K562 (cell line): ENCODE data around the gene KLHL41. TPM values are rescaled to one million over a fixed set of nuclear protein-coding genes. Genes with fewer than 3 reads are reported as not detected.
"Not testable (repeated sequence)": the region's sequence is repeated elsewhere in the genome, so short reads cannot be mapped to it uniquely, and the experiment has no call there.

Experiments used
- ATAC-seq: fragments of 200-7000 bp; cut with Tn5 transposase; 3 replicates; pipeline ENCODE4 v1.9.1; 2020; ENCODE audit warnings: moderate library complexity
- BruUV-seq: library from RNA; stranded (reverse); fragments of 400-500 nt; replicated peaks from 2 replicates; lab custom pipeline; 2021; lab: Mats Ljungman, UMichigan
- CTCF ChIA-PET: fragments of 300-600 bp; formaldehyde crosslinking; extraction: SDS; loops from one replicate; lab custom pipeline; 2021; ENCODE audit warnings: low intra/inter-chr PET ratio; lab: Yijun Ruan, JAX
- POLR2A ChIA-PET: fragments of 300-600, 350-650 bp; sonication (Branson Sonifier 250); formaldehyde crosslinking; extraction: SDS; loops from one replicate; lab custom pipeline; 2021; ENCODE audit warnings: antibody characterized with exemption, inconsistent platforms; lab: Yijun Ruan, JAX
- DNase-seq, 4 experiments: peaks; one replicate each; pipeline versions ENCODE4 v3.0.0 to v3.0.0-alpha.2; 2011 to 2018; ENCODE audit warnings: low spot score in 3 of 4, mixed read lengths in 3 of 4; ENCODE audit errors: extremely low read depth in 1 of 4
- FAIRE-seq: peaks from 2 replicates; lab custom pipeline; 2011; peaks lifted over from hg19 to GRCh38; lab: Jason Lieb, UNC
- H2AFZ ChIP-seq: 2 replicates; pipeline ENCODE4 v1.6.0; 2011; ENCODE audit warnings: low read depth, low read length, control low read depth, inconsistent platforms
- H3K27ac ChIP-seq: fragments of 200-600 bp; 3 replicates; pipeline ENCODE4 v1.8.0; 2011; ENCODE audit warnings: low read depth, mild to moderate bottlenecking, control low read depth, inconsistent platforms, low read length, moderate library complexity, mixed read lengths; ENCODE audit errors: extremely low read depth
- H3K27me3 ChIP-seq, 2 experiments: fragments of 300-600 bp in 1 of 2; 2 replicates in 1 of 2; 3 replicates in 1 of 2; pipeline versions ENCODE4 v1.6.0 to v1.8.0; 2011; ENCODE audit warnings: inconsistent platforms in 2 of 2, low read length in 2 of 2, mild to moderate bottlenecking in 1 of 2, mixed read lengths in 1 of 2, moderate library complexity in 1 of 2; ENCODE audit not compliant: control insufficient read depth in 2 of 2, insufficient read depth in 2 of 2
- H3K36me3 ChIP-seq: fragments of 300-600 bp; 3 replicates; pipeline ENCODE4 v1.8.0; 2011; ENCODE audit warnings: mild to moderate bottlenecking, low read length, inconsistent platforms; ENCODE audit not compliant: control insufficient read depth, insufficient read depth
- H3K4me1 ChIP-seq, 2 experiments: fragments of 200-600 bp in 1 of 2; replicated peaks in 1 of 2; 2 replicates in 1 of 2; 3 replicates in 1 of 2; pipeline versions ENCODE4 v1.5.1 to v1.8.0; 2011; ENCODE audit warnings: inconsistent platforms in 2 of 2, low read length in 2 of 2, mild to moderate bottlenecking in 1 of 2, mixed read lengths in 1 of 2, moderate library complexity in 1 of 2; ENCODE audit not compliant: control insufficient read depth in 2 of 2, insufficient read depth in 2 of 2
- H3K4me2 ChIP-seq: 2 replicates; pipeline ENCODE4 v1.6.1; 2011; ENCODE audit warnings: low read length, control low read depth, inconsistent platforms, mixed read lengths; ENCODE audit not compliant: insufficient read depth
- H3K4me3 ChIP-seq: fragments of 200-600 bp; sonication (generic), shearing (Covaris generic); 2 replicates; pipeline ENCODE4 v1.5.1; 2016; ENCODE audit warnings: control low read depth, inconsistent platforms
- H3K79me2 ChIP-seq: fragments of 200-600 bp; 3 replicates; pipeline ENCODE4 v1.8.0; 2011; ENCODE audit warnings: low read length, inconsistent platforms; ENCODE audit not compliant: control insufficient read depth, insufficient read depth
- H3K9ac ChIP-seq, 2 experiments: 2 replicates each; pipeline versions ENCODE4 v1.6.0 to v1.6.1; 2011; ENCODE audit warnings: low read depth in 2 of 2, low read length in 2 of 2, control low read depth in 1 of 2, inconsistent platforms in 1 of 2, mild to moderate bottlenecking in 1 of 2, mixed read lengths in 1 of 2; ENCODE audit not compliant: insufficient read depth in 1 of 2
- H3K9me1 ChIP-seq: one replicate; pipeline ENCODE4 v1.6.0; 2011; ENCODE audit warnings: inconsistent platforms, mild to moderate bottlenecking, low read length, moderate library complexity; ENCODE audit not compliant: control insufficient read depth, insufficient read depth
- H3K9me3 ChIP-seq: replicated peaks from 2 replicates; pipeline ENCODE4 v1.5.1; 2011; ENCODE audit warnings: low read depth, low read length, inconsistent platforms; ENCODE audit not compliant: control insufficient read depth, insufficient read depth
- H4K20me1 ChIP-seq: replicated peaks from 2 replicates; pipeline ENCODE4 v1.6.1; 2011; ENCODE audit warnings: low read length, inconsistent platforms, mixed read lengths; ENCODE audit not compliant: control insufficient read depth, insufficient read depth
- CHAMP1 ChIP-seq: fragments of 450-650 bp; IDR thresholded peaks from 2 replicates; pipeline ENCODE4 v1.6.1; 2016; ENCODE audit warnings: mild to moderate bottlenecking
- NFIC ChIP-seq: fragments of 450-650 bp; IDR thresholded peaks from 2 replicates; pipeline ENCODE4 v1.6.1; 2017; ENCODE audit warnings: mild to moderate bottlenecking, inconsistent platforms
- ZNF121 ChIP-seq: sonication (generic); formaldehyde crosslinking; conservative IDR thresholded peaks from 2 replicates; pipeline ENCODE4 v1.8.0; 2022; ENCODE audit warnings: missing genetic modification reagents
- WGBS: fragments of 100-300 bp; shearing (Covaris generic); methylation state at CpG from one replicate; pipeline ENCODE4 v1.1.6; 2016; ENCODE audit warnings: low coverage, mixed read lengths; ENCODE audit not compliant: insufficient coverage; ENCODE audit errors: missing lambda C conversion rate; 5-methylcytosine and 5-hydroxymethylcytosine counted together
- in situ Hi-C: fragments of 300-500 bp; cut with MboI; formaldehyde crosslinking; loops from 4 replicates; pipeline ENCODE4 v1.15.0; 2018; ENCODE audit warnings: inconsistent platforms, mixed read lengths
- intact Hi-C: fragments of 100-400 bp; cut with micrococcal nuclease; formaldehyde crosslinking; loops from 2 replicates; pipeline ENCODE4 v1.14.2; 2022
- polyA plus RNA-seq, 8 experiments: library from polyadenylated mRNA; depleted of rRNA in 4 of 8; stranded (reverse) in 5 of 8; unstranded in 3 of 8; fragments of >200 nt; fragmentation: Nextera tagmentation in 2 of 8; fragmentation: Illumina TruSeq in 1 of 8; extraction: Ambion mirVana in 2 of 8; extraction: Trizol in 1 of 8; gene quantifications; 2 replicates each; pipeline versions ENCODE4 v1.2.1 to v1.2.3, GENCODE V29; 2011 to 2014; ENCODE audit warnings: inconsistent platforms in 1 of 8, missing spikeins in 1 of 8
- total RNA-seq, 7 experiments: library from RNA; depleted of rRNA in 6 of 7; stranded (reverse); fragments of >200 nt in 6 of 7; fragmentation: Illumina TruSeq in 2 of 7; extraction: Trizol in 2 of 7; gene quantifications; 2 replicates each; pipeline versions ENCODE4 v1.2.1 to v1.2.3, GENCODE V29; 2011 to 2021; ENCODE audit warnings: low replicate concordance in 1 of 7

The KLHL41 gene
- total and polyA plus RNA-seq, 9 of the 15 experiments (the other 6 are each of a cell fraction or from before 2014, with no cell fraction given) = 0.05 to 1.5 (median 0.09) TPM

- H2AFZ ChIP-seq, H3K9me3 ChIP-seq, H3K27ac ChIP-seq: not testable (repeated sequence)
- TF ChIP-seq ZNF121 = peak; percentile 86
- TF ChIP-seq, all 486 proteins: peak for 1; not testable (repeated sequence) for 485
- DNase-seq, ATAC-seq, FAIRE-seq, H3K79me2 ChIP-seq, H3K4me2 ChIP-seq, H4K20me1 ChIP-seq, H3K9ac ChIP-seq, intact Hi-C loops, CTCF ChIA-PET, H3K4me1 ChIP-seq, in situ Hi-C loops, BruUV-seq, H3K27me3 ChIP-seq, H3K9me1 ChIP-seq, H3K4me3 ChIP-seq: not testable (repeated sequence)
- 89% methylated on average over 2 of the region's 2 CpGs for WGBS
- H3K36me3 ChIP-seq = peaks cover 70% of the 10 kb centered on the region
- POLR2A ChIA-PET = interaction anchor here (0.6 to 1.1 kb wide), 4 partner anchors 9 to 1068 kb away, joined by 3 read pairs; no protein-coding TSS in a partner anchor
Measured at GRCh38 chr2:169539460-169539859, 30.0 kb downstream of the KLHL41 start.

GRCh38 chr2:169540146-169540545, 30.6 kb downstream of the KLHL41 start:
- ChIA-PET POLR2A (interaction anchor here (0.7 to 1.1 kb wide), 3 partner anchors 10 to 16 kb away, joined by 3 read pairs; no protein-coding TSS in a partner anchor), CTCF (no interaction called here)
- Histone ChIP-seq H3K9me3 (no peaks in the 10 kb centered on the region), H3K4me3 (no peak overlapping the region), H3K4me2 (no peak overlapping the region), H4K20me1 (no peaks in the 10 kb centered on the region), H3K36me3 (peaks cover 70% of the 10 kb centered on the region), H3K9ac (no peak overlapping the region), H3K4me1 (peaks cover 0 to 3% of the 10 kb centered on the region in 2 experiments; a peak in 2 of 5 replicates), H3K27ac (no peak overlapping the region; the same call in 2 of the 3 replicates), H3K9me1 (peaks cover 3% of the 10 kb centered on the region), H3K79me2 (no peaks in the 10 kb centered on the region), H2AFZ (no peak overlapping the region), H3K27me3 (no peaks in the 10 kb centered on the region)
- ATAC-seq (peak; percentile 43; the same call in 2 of the 3 replicates), DNase-seq (no peak), FAIRE-seq (no peak)
- 50% methylated on average over 2 of the region's 2 CpGs for WGBS
- intact Hi-C loops = no loop called here
- in situ Hi-C loops = no loop called here
- no peak for TF ChIP-seq CHAMP1
- TF ChIP-seq NFIC = peak; percentile 61
- no TSS peak for BruUV-seq
